ENCODE results near the gene BRCA2.

- TF ChIP-seq CTCF (IDR thresholded peaks at IDR 0.05; ENCODE audit: insufficient read depth, low read depth, low read length) (no peak), EZH2 (IDR thresholded peaks at IDR 0.05; ENCODE audit: insufficient read depth, low read length) (no peak)
Measured at GRCh38 chr13:32265726-32266125, 49.6 kb upstream of the BRCA2 start.
